ENCODE results near the gene EXOG. TPM values are rescaled to one million over a fixed set of nuclear protein-coding genes. Genes with fewer than 3 reads are reported as not detected.

The EXOG gene
- total RNA-seq, 1 experiment from 2014 or later, result 8.3 TPM

DNA sequence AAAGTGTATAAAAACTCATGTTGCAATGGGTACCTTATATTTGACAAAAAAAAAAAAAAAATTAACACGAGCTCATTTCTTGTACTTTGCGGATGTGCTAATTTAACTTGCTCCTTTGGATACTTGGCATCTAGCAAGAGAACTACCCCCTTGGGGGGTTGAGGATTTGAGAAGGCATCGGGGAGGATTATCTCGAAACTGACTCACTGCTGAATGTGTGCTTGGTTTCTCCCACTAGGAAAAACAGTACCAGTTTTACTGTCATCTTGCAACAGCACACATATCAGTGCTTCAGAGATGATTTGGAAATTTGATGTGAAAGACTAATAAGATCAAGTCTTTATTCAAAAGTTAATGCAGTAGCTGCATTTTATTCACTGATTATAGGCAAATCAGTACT is 891 bp downstream of the EXOG start:
- Histone ChIP-seq H3K9me3 (ENCODE audit: control insufficient read depth in 1 of 2, insufficient read depth in 1 of 2, low read depth in 1 of 2, low read length in 2 of 2) (no peaks in the 10 kb centered on the region), H3K36me3 (ENCODE audit: control insufficient read depth in 1 of 2, insufficient read depth in 2 of 2, low read length in 2 of 2) (peaks cover 0 to 6% of the 10 kb centered on the region in 2 experiments; a peak in 2 of 4 replicates), H3K4me3 (replicated peaks in 1 of 2; ENCODE audit: low read depth in 1 of 2, low read length in 2 of 2) (peak overlapping the region; percentile 77 to 88), H3K79me2 (ENCODE audit: insufficient read depth, low read length) (no peaks in the 10 kb centered on the region; the same call in 1 of the 2 replicates), H3K27me3 (ENCODE audit: insufficient read depth, low read length) (no peaks in the 10 kb centered on the region), H3K4me2 (ENCODE audit: low read length) (peak overlapping the region; percentile 80), H2AFZ (ENCODE audit: low read depth, low read length, poor library complexity, severe bottlenecking) (no peak overlapping the region), H3K9me2 (ENCODE audit: insufficient read depth) (no peaks in the 10 kb centered on the region), H3K27ac (ENCODE audit: low read depth, low read length) (peak overlapping the region; percentile 76; the same call in 1 of the 2 replicates), H4K20me1 (ENCODE audit: insufficient read depth) (no peaks in the 10 kb centered on the region), H3K4me1 (ENCODE audit: control insufficient read depth in 1 of 2, insufficient read depth in 2 of 2, low read length in 2 of 2) (peaks cover 4 to 7% of the 10 kb centered on the region in 2 experiments; a peak in 3 of 4 replicates), H3K9ac (ENCODE audit: low read length) (peak overlapping the region; percentile 75)
- TF ChIP-seq, protein P1, sequence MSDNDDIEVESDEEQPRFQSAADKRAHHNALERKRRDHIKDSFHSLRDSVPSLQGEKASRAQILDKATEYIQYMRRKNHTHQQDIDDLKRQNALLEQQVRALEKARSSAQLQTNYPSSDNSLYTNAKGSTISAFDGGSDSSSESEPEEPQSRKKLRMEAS (IDR thresholded peaks at IDR 0.05), result no peak
- TF ChIP-seq ZFX (IDR thresholded peaks at IDR 0.05) (no peak), YY1 (IDR thresholded peaks at IDR 0.05; ENCODE audit: extremely low read depth, insufficient replicate concordance, low read depth, low read length) (no peak), CEBPB (IDR thresholded peaks at IDR 0.05; ENCODE audit: low read depth) (no peak), SRF (IDR thresholded peaks at IDR 0.05; ENCODE audit: low read depth) (no peak), EGR1 (IDR thresholded peaks at IDR 0.05; ENCODE audit: low read depth) (no peak), TCF7L2 (IDR thresholded peaks at IDR 0.05; ENCODE audit: borderline replicate concordance, extremely low read depth, insufficient read depth, insufficient read length) (no peak), JUND (IDR thresholded peaks at IDR 0.05) (no peak), SIN3A (IDR thresholded peaks at IDR 0.05; ENCODE audit: low read depth) (no peak), POLR2A (IDR thresholded peaks at IDR 0.05; ENCODE audit: borderline replicate concordance, extremely low read depth, insufficient read depth, insufficient read length) (no peak), ZNF274 (IDR thresholded peaks at IDR 0.05; ENCODE audit: low read depth, low read length) (no peak), CBX3 (IDR thresholded peaks at IDR 0.05; ENCODE audit: low read depth) (no peak), EZH2phosphoT487 (IDR thresholded peaks at IDR 0.05; ENCODE audit: borderline replicate concordance) (no peak)
- TF ChIP-seq, protein P2, sequence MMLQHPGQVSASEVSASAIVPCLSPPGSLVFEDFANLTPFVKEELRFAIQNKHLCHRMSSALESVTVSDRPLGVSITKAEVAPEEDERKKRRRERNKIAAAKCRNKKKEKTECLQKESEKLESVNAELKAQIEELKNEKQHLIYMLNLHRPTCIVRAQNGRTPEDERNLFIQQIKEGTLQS (IDR thresholded peaks at IDR 0.05), result no peak
- TF ChIP-seq, protein P3, sequence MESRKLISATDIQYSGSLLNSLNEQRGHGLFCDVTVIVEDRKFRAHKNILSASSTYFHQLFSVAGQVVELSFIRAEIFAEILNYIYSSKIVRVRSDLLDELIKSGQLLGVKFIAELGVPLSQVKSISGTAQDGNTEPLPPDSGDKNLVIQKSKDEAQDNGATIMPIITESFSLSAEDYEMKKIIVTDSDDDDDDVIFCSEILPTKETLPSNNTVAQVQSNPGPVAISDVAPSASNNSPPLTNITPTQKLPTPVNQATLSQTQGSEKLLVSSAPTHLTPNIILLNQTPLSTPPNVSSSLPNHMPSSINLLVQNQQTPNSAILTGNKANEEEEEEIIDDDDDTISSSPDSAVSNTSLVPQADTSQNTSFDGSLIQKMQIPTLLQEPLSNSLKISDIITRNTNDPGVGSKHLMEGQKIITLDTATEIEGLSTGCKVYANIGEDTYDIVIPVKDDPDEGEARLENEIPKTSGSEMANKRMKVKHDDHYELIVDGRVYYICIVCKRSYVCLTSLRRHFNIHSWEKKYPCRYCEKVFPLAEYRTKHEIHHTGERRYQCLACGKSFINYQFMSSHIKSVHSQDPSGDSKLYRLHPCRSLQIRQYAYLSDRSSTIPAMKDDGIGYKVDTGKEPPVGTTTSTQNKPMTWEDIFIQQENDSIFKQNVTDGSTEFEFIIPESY (IDR thresholded peaks at IDR 0.05; ENCODE audit: extremely low read depth, insufficient replicate concordance, low read length), result no peak
- TF ChIP-seq, protein P4, sequence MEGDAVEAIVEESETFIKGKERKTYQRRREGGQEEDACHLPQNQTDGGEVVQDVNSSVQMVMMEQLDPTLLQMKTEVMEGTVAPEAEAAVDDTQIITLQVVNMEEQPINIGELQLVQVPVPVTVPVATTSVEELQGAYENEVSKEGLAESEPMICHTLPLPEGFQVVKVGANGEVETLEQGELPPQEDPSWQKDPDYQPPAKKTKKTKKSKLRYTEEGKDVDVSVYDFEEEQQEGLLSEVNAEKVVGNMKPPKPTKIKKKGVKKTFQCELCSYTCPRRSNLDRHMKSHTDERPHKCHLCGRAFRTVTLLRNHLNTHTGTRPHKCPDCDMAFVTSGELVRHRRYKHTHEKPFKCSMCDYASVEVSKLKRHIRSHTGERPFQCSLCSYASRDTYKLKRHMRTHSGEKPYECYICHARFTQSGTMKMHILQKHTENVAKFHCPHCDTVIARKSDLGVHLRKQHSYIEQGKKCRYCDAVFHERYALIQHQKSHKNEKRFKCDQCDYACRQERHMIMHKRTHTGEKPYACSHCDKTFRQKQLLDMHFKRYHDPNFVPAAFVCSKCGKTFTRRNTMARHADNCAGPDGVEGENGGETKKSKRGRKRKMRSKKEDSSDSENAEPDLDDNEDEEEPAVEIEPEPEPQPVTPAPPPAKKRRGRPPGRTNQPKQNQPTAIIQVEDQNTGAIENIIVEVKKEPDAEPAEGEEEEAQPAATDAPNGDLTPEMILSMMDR (IDR thresholded peaks at IDR 0.05 in 2 of 3, conservative IDR thresholded peaks at IDR 0.05 in 1 of 3; ENCODE audit: borderline replicate concordance in 1 of 3, insufficient read depth in 1 of 3, low read depth in 2 of 3, low read length in 2 of 3), result no peak
- intact Hi-C loops (cut with micrococcal nuclease), result loop anchor here (2.0 kb wide), 1 partner anchor 158 kb away; no protein-coding TSS in a partner anchor
- BruUV-seq (replicated peaks), result no TSS peak
- RAD21 ChIA-PET (ENCODE audit: low non-redundant PET in 1 of 2, low total read pairs in 2 of 2, uncharacterized antibody in 2 of 2, unreplicated experiment in 2 of 2), result no interaction called here
- no peak for ATAC-seq
- no peak for DNase-seq (ENCODE audit: low read depth, low spot score)
- POLR2A ChIA-PET, result interaction anchor here (0.6 kb wide), 1 partner anchor 339 kb away, joined by 3 read pairs; no protein-coding TSS in a partner anchor
- CTCF ChIA-PET, result interaction anchor here (0.6 to 1.8 kb wide), 9 partner anchors 14 to 881 kb away, joined by 3 to 8 read pairs (median 5); partner anchors contain the start of gene ACAA1
